Epithelial cell of alveolus of lung (primary cell): ENCODE results near the gene PSMD12. TPM values are rescaled to one million over a fixed set of nuclear protein-coding genes. Genes with fewer than 3 reads are reported as not detected.

Source experiments
- total RNA-seq: library from RNA; depleted of rRNA; stranded (reverse); fragments of >200 nt; gene quantifications from 2 replicates; pipeline ENCODE4 v1.2.1, GENCODE V29; 2015

PSMD12 gene
- 23.0 and 24.0 TPM in 2 replicates for total RNA-seq

DNA sequence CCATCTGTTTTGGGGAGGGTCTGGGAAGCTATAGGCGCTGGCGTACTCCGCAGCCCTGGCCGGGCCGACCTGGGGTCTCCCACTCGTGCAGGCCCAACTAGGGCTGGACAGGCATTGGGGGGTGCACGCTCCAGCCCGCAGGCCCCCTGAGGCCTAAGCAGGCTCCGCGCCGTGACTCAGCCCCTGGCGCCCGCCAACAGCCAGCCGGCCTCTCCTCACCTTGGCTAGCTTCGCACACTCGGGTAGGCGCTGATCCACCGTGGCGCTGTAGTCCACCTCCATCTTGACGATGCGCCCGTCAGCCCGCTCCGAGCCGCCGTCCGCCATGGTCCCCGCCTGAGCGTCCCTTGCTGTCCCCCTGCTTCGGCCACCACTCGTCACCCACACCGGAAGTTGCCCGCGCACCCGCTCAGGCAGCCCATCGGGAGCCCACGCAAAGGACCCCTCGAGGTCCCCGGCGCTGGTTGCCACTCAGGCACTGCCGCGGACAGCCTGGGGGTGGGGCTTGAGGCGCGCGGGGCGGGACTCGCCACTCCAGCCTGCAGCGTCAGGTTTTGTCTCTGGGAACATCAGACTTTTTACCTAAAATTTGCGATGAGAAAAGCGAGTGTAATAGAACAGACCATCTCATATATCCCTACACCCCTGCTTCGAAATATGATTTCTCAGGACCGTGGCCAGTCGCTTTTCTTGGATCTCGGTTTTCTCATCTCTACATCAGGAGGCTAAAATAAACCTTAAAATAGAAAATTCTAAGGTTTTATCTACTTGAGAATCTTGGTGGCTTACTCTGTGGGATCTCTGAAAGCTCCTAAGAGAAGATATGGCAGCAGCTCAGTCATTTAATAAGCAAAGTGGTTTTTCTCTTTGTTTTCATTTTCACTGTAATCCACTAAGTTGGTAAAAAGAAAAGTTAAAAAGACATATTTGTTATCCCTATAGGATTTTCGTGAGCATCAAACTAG, at the start of gene PSMD12:
Gene PSMD12 (minus strand): TSS at position 385 of the 965 bp plus-strand sequence. CDS start 58 bp downstream, at position 327.

DNA sequence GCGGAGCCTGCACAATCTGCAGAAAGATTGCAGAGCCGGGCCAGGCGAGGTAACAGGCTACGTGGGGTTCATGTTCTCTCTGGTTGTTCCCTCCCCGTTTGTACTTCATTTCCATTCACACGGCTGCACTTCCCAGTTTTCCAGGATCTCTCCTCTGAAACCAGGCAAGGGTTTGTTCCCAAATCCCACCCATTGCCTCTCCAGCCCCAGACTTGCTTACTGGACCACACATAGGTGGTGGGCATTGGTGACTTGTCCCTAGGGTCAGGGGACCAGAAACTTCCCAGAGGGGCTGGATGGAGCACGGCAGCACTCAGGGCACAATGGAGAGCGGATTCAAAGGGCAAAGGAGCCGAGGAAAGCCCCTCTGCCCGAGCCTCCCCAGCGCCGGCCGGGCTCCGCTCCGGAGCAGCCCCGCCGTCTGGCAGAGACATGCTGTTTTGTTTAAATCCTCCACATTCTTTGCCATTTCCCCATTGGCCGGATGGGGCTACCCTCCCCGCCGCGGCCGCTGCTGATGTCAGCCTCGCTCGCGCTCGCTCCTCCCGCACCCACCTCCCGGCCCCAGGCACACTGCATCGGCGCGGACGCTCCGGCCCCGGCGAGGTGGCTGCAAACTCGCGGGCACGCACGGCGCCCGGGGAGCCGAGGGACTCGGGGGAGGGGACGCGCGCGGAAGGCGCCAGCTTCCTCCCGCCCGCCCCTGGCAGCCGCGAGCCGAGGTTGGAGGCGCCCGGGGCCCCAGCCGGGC, 10.5 kb upstream of the PSMD12 start, which contains the start of gene PITPNC1:
Gene PITPNC1 (plus strand): TSS at position 545 of the 751 bp plus-strand sequence.

Other genes starting within 250 kb of the PSMD12 start
- gene HELZ, start 121.4 kb downstream of the PSMD12 start, total RNA-seq: 17.5 and 21.8 TPM in 2 replicates
- 11.0 and 12.5 TPM in 2 replicates for gene PITPNC1, start 10.7 kb upstream of the PSMD12 start, total RNA-seq